ENCODE results near the gene ITPRIP.

The ITPRIP gene

DNA sequence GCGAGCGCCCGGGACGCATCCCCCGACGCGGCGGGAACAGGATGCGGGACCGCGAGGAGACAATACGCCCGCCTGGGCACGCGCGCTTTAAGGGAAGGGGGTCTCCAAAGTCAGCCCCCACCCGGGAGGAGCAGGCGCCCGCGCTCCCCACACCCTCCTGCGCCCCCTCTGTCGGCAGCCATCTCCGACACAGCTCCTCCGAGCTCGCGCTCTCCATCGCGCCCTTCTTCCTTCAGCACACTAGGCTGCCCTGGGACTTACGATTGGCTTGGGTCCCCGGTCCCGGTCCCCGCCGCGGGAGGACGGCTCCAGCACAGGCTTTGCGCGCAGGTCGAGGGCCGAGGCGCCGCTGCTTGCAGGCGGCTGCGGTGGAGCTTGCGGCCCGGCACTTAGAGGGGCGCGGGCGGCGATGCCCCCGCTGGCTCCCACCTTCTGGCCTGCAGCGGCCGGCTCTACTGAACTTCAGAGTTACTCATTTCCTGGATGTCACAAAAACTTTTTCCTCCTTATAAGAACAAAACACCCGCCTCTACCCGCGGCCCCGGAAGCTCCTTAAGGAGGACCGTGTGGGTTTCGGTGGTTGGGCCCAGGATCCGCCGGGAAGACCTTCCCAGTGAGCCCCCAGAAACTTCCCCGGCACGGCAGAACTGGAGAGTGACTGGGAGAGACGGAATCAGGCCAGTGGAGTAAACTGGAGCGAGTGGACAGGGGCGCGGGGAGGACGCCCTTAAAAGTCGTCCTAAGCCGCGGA, at the start of gene ITPRIP:
ITPRIP (minus strand) TSS at position 481 of the 751 bp plus-strand sequence. CDS start 22,414 bp downstream, outside the sequence.
- DNase-seq = peak; percentile 89

DNA sequence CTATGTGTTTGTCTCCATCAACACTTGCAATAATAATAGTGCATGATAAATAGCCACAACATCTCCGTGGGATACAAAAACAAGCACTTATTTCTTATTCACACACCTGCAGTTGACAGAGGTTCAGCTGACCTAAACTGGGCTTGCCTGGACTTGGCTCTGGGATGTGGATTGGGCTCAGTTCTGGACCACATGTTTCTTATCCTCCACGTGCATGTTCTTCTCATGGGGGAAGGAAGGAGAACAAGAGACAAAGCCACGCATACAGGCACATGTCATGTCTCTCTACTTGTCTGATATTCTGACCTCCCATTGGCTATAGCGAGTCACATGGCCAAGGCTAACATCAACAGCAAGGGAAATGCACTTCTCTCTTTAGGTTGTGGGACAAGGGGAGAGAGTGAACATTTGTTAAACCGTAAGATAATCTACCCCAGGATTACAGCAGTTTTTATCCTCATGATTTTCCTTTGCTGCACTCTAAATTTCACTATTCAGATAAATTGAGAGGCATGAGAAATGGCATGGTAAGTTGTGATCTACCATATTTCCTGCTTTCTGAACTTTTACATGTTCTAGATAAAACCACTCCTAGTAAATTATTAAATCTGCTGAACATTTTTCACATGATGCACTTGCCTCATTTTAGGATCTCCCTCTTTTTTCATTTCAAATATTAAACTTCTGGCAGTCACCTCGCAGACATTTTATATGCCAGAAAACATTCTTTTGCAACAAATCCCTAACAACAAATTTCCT, 49.0 kb upstream of the ITPRIP start:
- DNase-seq = no peak

DNA sequence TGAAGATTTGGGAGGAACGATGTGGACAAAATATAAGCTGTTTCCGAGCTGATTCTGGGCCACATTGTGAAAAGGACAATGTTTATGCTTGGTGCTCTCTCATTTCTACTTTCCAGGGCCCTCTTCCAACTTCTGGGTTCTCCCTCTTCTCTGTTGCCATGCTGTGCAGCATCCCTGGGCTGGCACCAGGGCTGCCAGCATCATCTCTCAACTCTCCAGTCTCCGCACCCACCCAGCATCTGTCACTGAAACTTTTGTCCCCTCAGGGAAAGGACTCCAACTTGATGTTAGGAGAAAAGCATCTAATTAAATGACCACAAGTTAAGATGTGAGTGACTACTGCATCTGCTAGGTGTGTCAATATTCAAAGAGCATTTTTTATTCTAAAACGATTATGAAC, 42.1 kb upstream of the ITPRIP start:
- no peak for DNase-seq

- no peak for DNase-seq
Observed at GRCh38 chr10:104376784-104377300, 38.6 kb upstream of the ITPRIP start.

DNA sequence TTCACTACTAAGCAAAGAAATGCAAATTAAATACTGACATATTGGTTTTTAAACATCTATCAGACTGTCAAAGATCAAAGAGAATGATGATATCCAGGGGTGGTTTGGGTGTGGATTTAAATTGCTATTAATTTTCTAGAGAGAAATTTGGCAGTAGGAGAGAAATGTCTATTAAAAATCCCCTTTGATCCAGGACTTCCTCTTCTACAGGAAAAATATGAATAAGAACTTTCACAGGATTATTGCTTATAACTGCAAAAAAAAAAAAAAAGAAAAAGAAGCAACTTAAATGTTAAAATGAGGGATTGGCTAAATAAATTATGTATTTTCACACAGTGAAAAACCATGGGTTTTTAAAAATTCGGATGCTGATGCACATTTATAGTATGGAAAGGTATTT, 36.3 kb upstream of the ITPRIP start:
- DNase-seq = no peak

- no peak for DNase-seq
Observed at GRCh38 chr10:104371753-104372152, 33.5 kb upstream of the ITPRIP start.

GRCh38 chr10:104368381-104368780, 30.1 kb upstream of the ITPRIP start:
- no peak for DNase-seq

GRCh38 chr10:104367904-104368303, 29.6 kb upstream of the ITPRIP start:
- no peak for DNase-seq

- no peak for DNase-seq
Observed at GRCh38 chr10:104359811-104360210, 21.5 kb upstream of the ITPRIP start.

GRCh38 chr10:104353325-104354048, 15.2 kb upstream of the ITPRIP start, which contains the start of gene CFAP58:
Gene CFAP58, plus strand, starts transcription at chr10:104353833. Its CDS starts 65 bp downstream, at chr10:104353898.
- DNase-seq = peak; percentile 91

DNA sequence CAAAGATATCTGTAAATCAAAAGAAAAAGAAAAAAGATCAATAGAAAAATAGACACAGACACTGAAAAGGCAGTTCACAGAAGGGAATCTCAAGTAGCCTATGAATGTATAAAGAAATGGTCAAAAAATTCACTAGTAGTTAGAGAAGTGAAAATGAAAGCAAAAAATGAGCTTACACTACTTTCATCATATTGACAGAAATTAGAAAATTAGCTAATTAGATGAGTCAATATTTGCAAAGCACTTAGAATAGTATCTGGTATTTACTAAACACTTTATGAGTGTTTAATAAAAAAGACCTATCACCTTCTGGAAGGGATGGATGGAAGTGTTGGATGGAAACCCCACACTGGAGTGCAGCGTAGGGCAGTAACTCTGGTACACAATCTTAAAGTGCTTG, 13.7 kb upstream of the ITPRIP start:
- no peak for DNase-seq

GRCh38 chr10:104351061-104351702, 12.9 kb upstream of the ITPRIP start:
- no peak for DNase-seq

DNA sequence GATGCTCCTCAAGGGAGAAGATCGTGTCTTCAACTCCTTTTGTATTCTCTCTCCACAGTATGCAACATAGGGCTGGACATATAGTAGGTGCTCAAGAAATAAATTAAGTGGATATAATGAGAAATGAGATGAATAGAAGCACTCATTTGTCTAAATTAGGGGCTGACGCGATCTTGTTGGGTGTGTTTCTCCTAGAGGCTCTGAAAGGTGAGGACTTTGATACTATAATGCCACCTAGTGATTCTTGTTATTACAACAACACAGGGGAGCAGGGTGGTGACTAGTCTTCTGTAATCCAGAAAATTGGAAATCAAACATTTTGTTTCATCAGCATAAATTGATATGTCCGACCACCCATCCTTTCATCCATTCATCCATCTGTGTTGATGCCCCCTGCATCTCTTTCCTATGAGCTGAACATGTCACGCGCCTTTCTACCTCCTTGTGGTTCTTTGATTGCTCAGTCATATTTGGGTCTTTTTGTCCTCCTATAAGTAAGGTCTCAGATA, 11.9 kb upstream of the ITPRIP start:
- peak; percentile 74 for DNase-seq

- peak; percentile 24 for DNase-seq
Observed at GRCh38 chr10:104349623-104350126, 11.4 kb upstream of the ITPRIP start.

DNA sequence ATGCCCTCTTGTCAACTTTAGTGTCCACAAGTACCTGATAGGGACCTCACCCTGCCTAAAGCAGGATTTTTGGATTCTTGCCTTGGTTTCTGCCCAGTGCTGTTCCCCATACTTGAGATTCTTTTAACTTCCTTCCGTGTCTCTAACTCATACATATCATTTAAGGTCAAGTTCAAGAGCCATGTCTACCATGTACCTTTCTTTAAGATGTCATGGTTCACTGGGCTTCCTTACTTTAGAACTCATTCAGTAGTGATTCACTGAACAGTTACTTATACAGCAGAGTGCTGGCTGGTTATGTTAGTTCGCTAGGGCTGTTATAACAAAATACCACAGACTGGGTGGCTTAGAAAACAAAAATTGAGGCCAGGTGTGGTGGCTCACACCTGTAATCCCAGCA, 10.3 kb upstream of the ITPRIP start:
- no peak for DNase-seq

DNA sequence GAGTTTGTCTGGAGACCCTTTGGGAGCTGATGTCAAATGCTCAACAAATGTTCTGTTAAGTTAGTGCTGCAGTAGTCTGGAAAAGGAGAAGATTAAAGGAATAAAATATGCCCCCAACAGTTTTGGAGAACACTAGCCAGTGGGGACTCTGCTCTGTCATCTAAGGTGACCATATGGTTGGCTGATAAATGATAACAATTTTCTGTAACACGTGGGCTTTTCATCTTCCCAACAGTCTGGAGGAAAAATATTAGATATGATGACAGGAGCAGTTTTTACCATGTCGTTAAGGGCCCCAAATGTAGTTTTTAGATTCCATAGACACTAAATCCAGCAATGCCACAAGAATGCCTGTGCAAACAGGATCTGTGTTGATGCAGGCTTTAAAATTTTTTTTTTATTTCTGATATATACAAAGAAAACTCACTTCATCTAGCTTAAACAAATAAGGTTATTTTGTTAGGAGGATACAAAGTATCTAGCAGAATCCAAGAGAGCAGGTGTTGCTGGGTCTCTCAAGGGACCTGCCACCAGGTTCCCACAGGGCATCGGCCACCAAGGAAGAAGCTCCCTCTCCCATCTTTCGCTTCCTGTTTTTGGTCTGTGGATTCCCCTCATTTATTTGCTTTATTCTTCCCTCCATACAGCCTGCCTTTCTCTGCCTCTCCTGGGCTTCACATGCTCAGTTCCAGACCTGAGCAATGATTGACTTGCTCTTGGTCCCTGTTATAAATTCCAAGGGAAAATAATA, 9.2 kb upstream of the ITPRIP start:
- DNase-seq = no peak

- DNase-seq = no peak
Observed at GRCh38 chr10:104345941-104346340, 7.7 kb upstream of the ITPRIP start.

DNA sequence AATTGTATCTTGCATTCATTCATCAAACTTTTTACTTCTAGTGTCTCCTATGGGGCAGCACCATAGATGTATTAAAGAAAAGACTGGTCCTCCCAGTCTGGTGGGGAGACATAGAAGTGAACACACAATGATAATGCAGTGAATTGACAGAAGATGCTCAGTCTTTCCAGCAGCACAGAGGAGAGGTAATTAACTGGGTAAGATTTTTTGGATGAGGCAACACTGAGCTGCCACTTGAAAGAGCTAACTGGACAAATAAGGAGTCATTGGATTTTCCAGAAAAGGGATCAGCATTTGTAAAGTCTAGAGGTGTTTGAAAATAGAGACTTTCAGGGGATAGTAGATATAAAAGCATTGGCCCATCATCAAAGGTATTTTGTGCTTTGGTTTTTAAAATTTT, 7.2 kb upstream of the ITPRIP start:
- no peak for DNase-seq

GRCh38 chr10:104344219-104344618, 6.0 kb upstream of the ITPRIP start:
- DNase-seq = no peak

- DNase-seq = no peak
Observed at GRCh38 chr10:104342941-104343411, 4.7 kb upstream of the ITPRIP start.

- no peak for DNase-seq
Observed at GRCh38 chr10:104340641-104341040, 2.4 kb upstream of the ITPRIP start.
